Stimulated activated CD4-positive, alpha-beta T cell treated with anti-CD3 and anti-CD28 coated beads, Interleukin-2, amount 100 ng/mL, for 4 hours (primary cell): ENCODE results near the gene OR4N5.
"Not testable (repeated sequence)": the region's sequence is repeated elsewhere in the genome, so short reads cannot be mapped to it uniquely, and the experiment has no call there.

ENCODE experiments used
- DNase-seq: peaks from one replicate; pipeline ENCODE4 v3.0.0-alpha.2; 2020; ENCODE audit warnings: low read depth

Gene OR4N5, protein sequence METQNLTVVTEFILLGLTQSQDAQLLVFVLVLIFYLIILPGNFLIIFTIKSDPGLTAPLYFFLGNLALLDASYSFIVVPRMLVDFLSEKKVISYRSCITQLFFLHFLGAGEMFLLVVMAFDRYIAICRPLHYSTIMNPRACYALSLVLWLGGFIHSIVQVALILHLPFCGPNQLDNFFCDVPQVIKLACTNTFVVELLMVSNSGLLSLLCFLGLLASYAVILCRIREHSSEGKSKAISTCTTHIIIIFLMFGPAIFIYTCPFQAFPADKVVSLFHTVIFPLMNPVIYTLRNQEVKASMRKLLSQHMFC

DNA sequence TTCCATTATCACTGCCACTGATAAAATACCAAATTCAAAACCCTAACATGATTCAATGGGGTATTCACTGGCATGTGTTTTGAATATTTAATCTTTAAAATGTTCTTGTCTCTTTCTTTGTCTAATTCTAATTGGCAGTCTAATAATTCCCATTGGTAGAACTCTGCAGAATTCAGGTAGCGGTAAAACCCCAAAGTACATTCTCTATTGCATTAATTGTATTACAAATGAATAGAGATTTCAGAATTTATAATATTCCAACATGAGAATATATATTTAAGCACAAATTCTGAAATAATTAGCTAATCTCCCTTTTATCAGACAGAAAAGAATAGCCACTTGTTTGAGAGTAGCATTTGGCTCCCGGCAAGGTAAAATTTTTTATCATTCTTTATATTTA is at the start of gene OR4N5:
TSS of gene OR4N5 (plus strand) at position 301 of the 400 bp plus-strand sequence. CDS start 4,916 bp downstream, outside the sequence.
- DNase-seq = no peak

DNA sequence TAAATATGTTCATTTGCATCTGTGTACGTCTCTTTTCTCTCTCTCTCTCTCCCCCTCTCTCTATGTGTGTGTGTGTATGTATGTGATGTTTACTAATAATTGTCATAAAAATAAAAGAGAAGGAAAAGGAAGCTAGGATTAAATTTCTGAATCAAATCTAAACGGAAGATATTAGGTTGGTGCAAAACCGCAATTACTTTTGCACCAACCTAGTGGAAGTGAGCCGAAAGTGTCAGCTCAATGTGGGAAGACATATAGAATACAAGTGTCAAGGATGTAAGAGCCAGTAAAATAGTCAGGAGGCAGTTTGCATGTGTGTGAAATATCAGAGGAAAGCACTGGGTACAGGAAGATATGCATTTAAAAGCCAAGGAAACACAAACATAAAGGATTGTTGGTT is 46.6 kb upstream of the OR4N5 start:
- no peak for DNase-seq

DNA sequence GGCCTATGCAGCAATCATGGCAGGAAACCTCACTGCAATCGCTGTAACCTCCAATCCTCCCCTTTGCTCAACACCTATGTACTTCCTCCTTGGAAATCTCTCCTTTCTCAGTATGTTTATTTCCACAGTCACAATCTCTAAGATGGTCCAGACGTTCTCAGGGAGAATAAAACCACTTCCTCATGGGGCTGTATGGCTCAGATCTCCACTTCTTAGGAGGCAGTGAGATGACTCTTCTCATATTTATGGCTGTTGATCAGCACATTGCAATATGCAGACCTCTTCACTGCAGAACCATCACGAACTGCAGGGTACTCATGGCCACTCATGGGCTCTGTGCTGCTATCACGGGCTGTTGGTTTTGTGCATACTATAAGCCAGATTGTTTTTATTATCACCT is 45.2 kb upstream of the OR4N5 start:
- no peak for DNase-seq

DNA sequence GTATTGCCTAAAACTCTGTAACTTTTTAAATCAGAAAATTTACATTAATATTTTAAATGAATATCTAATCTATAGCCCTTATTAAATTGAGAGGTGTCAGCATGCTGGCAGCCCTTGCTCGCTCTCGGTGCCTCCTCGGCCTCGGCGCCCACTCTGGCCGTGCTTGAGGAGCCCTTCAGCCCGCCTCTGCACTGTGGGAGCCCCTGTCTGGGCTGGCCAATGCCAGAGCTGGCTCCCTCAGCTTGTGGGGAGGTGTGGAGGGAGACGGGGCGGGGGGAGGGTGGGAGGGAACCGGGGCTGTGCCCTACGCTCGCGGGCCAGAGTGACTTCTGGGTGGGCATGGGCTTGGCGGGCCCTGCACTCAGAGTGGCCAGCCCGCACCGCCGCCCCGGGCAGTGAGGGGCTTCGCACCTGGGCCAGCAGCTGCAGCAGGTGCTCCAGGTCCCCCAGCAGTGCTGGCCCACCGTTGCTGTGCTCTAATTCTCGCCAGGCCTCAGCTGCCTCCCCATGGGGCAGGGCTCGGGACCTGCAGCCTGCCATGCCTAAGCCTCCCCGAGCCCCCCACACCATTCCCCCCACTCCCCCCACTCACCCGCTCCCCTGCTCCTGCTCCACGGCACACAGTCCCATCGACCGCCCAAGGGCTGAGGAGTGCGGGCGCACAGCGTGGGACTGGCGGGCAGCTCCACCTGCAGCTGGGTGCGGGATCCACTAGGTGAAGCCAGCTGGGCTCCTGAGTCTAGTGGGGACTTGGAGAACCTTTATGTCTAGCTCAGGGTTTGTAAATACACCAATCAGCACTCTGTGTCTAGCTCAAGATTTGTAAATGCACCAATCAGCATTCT is 39.5 kb upstream of the OR4N5 start:
- not testable (repeated sequence) for DNase-seq

DNA sequence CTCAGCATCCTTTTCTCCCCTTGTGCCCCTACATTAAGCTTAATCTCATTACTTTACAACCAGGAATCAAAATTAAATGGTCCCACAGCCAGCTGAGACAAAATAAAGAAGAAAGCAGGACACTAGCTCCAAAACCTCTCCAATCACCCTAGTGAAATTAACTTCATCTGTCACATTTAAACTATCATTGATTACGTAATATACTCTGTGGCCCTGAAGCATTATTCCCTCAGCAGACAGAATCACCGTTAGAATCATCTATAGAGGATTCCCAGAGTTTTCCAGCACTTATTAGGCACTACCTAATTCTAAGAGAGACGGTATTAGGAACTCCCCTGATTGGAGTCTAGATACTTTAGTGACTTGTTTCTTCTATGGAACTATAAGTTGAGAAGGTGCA is 28.2 kb upstream of the OR4N5 start, which contains the start of gene OR4K17:
TSS of gene OR4K17 (plus strand) at position 302 of the 400 bp plus-strand sequence. CDS start 6,761 bp downstream, outside the sequence.
- no peak for DNase-seq

DNA sequence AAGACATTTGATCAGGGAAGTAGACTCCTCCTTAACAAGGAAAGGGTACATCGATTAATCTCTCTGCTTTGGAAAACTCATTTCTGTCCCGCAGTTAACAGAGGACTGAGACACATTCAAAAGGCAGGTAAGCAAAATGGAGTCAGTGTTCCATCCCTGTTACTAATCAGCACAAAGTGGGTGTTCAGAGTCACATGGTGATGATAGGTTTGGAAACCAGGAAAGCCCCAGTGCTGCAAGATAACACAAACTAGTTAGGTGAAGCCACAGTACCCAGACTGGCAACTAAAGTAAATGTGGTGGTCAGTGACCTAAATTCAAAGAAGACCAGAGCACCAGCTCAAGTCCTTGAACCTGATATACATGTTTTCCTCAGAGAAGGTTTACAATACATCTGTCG is 26.3 kb upstream of the OR4N5 start:
- no peak for DNase-seq

DNA sequence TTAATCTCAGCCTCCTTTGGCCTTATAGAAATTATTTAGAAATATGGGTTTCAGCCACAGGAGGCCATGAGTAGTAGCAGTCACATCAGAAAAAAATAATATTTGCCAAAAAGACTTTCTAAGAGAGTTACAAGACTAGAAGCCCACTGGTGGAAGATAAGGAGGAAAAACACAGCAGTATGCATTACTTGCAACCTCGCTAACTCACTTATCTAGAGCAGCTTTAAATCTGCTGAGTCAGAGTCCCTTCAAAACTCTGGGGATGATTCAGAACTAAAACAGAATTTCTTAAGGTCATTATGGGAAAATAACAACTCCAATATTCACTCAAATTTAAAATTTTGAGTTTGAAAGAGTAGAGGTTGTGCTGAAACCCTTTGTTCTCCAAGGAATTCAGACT is 21.9 kb upstream of the OR4N5 start:
- DNase-seq = no peak

DNA sequence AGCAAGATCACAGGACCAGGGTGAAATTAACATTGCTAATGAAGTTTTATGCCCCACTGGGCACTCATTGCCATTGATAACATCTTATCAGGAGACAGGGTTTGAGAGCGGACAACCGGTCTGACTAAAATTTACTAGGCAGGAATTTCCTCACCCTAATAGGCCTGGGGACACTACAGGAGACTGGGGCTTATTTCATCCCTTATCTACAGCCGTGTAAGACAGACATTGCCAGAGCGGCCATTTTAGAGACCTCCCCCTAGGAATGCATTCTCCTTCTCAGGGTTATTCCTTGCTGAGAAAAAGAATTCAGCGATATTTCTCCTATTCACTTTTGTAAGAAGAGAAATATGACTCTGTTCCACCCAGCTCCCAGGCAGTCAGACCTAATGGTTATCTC is 19.8 kb upstream of the OR4N5 start:
- DNase-seq = no peak

DNA sequence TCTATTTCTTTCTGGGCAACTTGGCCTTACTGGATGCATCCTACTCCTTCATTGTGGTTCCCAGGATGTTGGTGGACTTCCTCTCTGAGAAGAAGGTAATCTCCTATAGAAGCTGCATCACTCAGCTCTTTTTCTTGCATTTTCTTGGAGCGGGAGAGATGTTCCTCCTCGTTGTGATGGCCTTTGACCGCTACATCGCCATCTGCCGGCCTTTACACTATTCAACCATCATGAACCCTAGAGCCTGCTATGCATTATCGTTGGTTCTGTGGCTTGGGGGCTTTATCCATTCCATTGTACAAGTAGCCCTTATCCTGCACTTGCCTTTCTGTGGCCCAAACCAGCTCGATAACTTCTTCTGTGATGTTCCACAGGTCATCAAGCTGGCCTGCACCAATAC is 5.3 kb downstream of the OR4N5 start:
- no peak for DNase-seq

DNA sequence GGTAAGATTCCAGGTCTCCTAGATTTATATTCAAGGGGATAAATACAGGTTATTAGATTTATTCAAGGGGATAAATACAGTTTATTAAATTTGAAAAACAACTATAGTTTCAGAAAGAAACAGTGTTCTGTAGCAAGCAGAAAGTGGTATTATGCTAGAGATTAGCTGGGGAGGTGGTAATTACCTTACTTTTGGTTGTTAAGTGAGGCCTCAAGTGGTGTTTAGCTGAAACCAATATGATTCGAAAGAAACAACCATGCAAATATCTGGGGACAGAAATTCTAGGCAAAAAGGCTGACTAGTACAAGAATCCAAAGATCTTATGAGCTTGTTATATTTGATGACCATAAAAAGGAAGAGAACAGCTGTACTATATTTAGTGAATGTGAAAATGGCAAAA is 6.2 kb downstream of the OR4N5 start:
- DNase-seq = no peak

DNA sequence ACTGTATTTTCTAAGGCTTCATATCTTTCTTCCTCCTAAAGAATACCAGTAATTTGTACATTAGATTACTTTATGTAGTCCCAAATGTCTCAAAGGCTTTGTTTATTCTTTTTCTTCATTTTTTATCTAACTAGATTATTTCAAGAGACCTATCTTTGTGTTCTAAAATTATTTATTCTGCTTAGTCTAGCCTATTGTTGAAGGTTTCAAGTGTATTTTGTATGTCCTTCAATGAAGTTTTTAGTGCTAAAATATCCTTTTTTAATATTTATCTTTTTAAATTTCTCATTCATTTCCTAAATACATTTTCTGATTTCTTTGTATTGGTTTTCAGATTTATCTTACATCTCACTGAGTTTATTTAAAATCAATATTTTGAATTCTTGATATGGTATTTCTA is 25.8 kb downstream of the OR4N5 start:
- no peak for DNase-seq

DNA sequence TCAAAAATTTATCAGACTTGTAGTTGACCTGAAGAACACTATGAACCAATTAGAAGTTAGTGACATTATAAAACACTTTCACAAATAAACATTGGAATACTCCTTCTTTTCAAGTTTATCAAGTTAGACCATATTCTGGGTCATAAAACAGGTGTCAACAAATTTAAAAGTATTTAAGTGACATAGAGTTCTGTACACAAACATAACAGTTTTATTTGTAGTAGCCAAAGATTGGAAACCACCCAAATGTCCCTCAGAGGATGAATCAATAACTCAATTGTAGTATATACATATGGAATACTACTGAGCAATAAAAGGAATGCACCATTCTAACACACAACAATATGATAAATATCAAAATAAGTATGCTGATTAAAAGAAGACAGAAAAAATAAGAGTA is 28.5 kb downstream of the OR4N5 start:
- DNase-seq = no peak

DNA sequence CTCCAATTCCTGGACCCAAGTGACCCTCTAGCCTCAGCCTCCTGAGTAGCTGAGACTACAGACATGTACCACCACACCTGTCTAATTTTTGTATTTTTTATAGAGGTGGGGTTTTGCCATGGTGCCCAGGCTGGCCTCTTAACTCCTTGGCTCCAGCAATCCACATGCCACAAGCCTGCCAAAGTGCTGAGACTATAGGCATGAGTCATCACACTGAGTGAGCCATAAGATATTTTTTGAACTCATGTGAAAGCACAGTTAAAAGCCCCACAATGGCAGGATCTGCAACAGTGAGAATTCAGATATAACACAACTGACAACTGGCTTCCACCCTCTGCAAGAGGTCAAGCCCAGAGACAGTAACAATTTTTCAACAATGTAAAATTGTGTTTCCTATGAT is 31.2 kb downstream of the OR4N5 start:
- not testable (repeated sequence) for DNase-seq

DNA sequence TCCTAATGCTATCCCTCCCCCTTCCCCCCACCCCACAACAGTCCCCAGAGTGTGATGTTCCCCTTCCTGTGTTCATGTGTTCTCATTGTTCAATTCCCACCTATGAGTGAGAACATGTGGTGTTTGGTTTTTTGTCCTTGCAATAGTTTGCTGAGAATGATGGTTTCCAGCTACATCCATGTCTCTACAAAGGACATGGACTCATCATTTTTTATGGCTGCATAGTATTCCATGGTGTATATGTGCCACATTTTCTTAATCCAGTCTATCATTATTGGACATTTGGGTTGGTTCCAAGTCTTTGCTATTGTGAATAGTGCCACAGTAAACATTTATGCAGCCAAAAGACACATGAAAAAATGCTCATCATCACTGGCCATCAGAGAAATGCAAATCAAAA is 35.6 kb downstream of the OR4N5 start:
- not testable (repeated sequence) for DNase-seq

DNA sequence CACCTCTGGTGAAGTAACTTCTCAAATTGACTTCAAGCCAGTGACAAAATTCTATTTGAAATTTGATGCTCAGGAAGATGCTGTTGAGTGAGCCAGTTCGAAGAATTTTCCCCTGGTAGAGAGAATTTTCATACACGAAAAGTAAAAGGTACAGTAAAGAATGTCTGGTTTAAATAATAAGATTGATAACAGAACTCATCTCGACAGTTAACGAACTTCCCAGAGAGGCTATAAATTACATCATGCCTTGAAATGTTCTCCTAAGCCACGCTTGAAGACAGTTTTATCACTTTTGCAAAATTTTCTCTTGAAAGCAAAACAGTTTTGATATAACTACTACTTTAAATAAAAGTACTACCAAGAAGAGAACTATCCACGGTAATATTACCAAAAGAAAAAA is 37.7 kb downstream of the OR4N5 start:
- DNase-seq = no peak

DNA sequence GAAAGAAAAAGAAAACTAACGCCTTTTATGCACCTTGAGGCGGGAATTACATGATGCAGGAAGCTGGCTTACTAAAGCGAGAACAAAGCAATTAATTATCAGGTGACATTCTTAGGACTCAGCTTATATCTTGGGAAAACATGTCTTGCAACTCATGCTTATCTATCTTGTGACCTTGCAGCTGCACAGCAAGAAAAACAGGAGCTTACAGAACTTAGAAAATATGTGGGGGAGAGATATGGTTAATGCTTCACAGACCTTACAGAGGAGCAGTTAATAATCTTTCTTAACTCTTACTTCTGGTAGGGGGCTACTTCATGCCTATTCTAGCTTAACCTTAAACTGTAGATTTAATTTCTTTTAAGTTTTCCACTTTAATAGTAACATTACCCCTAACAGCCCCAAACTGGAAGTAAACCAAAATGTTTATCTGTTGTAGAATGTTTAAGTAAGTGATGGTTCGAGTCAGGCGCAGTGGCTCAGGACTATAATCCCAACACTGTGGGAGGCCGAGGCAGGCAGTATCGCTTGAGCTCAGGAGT is 38.9 kb downstream of the OR4N5 start:
- no peak for DNase-seq

DNA sequence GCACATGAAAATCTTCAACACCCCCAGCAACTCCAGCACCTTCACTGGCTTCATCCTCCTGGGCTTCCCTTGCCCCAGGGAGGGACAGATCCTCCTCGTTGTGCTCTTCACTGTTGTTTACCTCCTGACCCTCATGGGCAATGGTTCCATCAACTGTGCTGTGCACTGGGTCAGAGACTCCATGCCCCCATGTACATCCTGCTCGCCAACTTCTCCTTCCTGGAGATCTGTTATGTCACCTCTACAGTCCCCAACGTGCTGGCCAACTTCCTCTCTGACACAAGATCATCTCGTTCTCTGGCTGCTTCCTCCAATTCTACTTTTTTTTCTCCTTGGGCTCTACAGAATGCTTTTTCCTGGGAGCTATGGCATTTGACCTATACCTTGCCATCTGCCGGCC is 40.6 kb downstream of the OR4N5 start:
- no peak for DNase-seq

DNA sequence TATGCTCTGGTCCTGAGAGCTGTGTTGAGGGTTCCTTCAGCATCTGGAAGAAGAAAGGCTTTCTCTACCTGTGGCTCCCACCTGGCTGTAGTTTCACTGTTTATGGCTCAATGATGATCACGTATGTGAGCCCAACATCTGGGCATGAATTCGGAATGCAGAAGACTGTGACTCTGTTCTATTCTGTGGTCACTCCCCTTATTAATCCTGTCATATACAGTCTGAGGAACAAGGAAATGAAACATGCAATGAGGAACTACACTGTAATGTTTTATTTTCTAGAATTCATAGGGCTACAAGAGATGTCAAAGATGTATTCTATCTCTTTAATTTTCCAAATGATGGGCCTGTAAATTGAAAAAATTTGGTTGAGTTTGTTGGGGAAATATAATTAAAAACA is 41.3 kb downstream of the OR4N5 start:
- no peak for DNase-seq

DNA sequence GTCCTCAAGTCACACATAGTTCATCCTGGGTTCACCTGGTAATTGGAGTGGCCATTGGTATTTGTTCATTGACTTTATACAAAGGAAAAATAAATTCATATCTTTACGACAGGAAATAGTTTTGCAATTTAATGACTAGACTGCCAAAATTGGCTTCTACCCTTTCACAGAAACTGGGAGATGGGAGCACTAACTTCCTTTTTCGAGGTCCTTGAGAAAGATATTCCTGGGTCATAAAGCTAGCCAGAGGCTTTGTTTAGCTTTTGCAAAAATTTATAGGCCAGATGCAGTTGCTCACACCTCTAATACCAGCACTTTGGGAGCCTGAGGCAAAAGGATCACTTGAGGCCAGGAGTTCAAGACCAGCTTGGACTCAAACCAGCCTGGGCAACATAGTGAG is 41.9 kb downstream of the OR4N5 start:
- no peak for DNase-seq

DNA sequence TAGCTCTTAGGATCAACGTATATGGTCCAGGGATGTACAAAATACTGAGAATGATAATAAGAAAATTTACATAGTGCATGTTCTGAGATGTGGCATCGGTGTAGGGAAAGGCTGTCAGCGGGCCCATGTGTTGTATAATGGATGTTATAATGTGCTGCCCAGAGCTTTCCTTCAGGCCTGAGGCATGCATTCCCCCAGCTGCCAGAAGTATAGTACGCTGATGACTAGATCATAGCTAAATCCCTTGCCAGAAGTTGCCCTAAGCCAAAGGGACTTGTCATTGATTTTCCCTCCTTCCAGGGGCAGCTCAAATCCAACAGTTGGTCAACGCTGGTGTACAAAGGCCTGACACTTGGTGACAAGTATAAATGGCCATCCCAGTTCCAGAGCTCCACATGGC is 45.6 kb downstream of the OR4N5 start:
- no peak for DNase-seq

DNA sequence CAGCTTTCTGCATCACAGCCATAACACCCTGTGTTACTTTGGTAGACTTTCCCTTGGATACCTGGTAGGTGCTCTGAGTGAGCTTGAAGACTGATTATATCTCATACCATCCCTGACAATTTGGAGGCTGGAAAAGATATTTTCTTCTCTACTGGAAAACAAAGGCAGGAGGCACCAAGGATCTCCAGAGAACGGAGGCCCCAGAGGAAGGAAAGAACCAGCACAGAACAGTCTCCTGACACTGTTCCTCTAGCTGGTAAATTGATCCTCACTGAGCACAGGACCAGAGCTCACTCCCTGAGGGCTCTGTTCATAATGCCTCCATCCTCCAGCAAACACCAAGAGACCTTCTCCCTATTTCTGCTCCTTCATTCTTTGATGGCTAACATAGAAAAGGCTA is 52.0 kb downstream of the OR4N5 start, which contains the start of gene OR11G2:
TSS of gene OR11G2 (plus strand) at position 301 of the 400 bp plus-strand sequence. CDS start 6,542 bp downstream, outside the sequence.
- no peak for DNase-seq

DNA sequence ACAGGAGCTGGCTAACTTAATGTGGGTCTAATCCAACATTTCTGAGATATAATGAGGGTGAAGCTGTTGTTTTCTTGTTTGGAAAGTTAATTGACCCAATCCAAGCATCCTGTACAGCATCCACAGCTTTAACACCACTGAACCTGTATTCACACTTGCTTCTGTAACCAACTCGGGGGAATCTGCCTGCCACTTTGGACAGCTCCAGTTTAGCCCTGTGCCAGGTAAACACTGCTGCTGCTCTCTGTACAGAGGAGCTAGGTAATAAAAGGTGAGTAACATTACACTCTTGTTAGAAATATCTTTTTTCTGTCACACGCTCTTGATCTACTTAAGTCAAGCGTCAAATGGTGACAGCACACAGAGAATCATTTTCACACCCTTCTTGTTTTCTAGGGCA is 52.8 kb downstream of the OR4N5 start:
- no peak for DNase-seq

DNA sequence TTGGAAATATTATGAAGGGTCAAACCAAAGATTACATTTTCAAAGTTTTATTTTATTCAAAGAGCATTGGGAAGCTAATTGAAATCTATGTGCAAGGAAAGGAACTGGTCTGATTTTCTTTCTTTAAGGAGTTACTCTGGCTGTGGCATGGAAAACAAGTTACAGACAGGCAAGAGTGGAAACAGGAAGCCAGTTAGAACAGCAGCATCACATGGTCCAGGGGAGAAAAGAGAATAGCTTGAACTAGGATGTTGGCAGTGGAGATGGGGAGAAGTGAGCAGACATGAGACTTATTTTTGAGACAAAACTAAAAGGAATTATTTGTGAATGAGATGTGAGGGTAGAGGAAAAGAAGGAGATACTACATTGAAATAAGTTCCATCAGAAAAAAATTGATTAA is 55.5 kb downstream of the OR4N5 start:
- no peak for DNase-seq
